Measurements from ENCODE around the gene CLNS1A. TPM values are rescaled to one million over a fixed set of nuclear protein-coding genes. Genes with fewer than 3 reads are reported as not detected.

The CLNS1A gene
- total and polyA plus RNA-seq, 7 donors = 45.5 to 157 (median 90.3) TPM

- DNase-seq = no peak
- intact Hi-C loops (cut with DNase I) = loop anchor here (2.0 kb wide), 1 partner anchor 37 kb away; no protein-coding TSS in a partner anchor
- Histone ChIP-seq H3K4me3 (no peak overlapping the region), H3K27me3 (no peaks in the 10 kb centered on the region), H3K36me3 (no peaks in the 10 kb centered on the region), H3K9me3 (no peaks in the 10 kb centered on the region), H3K4me1 (no peaks in the 10 kb centered on the region), H3K27ac (no peak overlapping the region)
- 93 to 98% methylated on average over 2 of the region's 2 CpGs for WGBS, 2 donors
- TF ChIP-seq POLR2A (IDR thresholded peaks at IDR 0.05) (no peak), EP300 (IDR thresholded peaks at IDR 0.05) (no peak), CTCF (IDR thresholded peaks at IDR 0.05) (no peak), POLR2AphosphoS5 (IDR thresholded peaks at IDR 0.05) (no peak)
These were observed 67.9 kb downstream of the CLNS1A start for GRCh38 chr11:77569676-77570070.

GRCh38 chr11:77568916-77569675 is 68.5 kb downstream of the CLNS1A start:
- Histone ChIP-seq H3K36me3 (no peaks in the 10 kb centered on the region), H3K27ac (no peak overlapping the region), H3K4me3 (no peak overlapping the region), H3K27me3 (no peaks in the 10 kb centered on the region), H3K9me3 (no peaks in the 10 kb centered on the region), H3K4me1 (no peaks in the 10 kb centered on the region)
- DNase-seq = no peak
- intact Hi-C loops (cut with DNase I) = loop anchor here (2.0 kb wide), 1 partner anchor 38 kb away; no protein-coding TSS in a partner anchor
- no peak for TF ChIP-seq POLR2AphosphoS5 (IDR thresholded peaks at IDR 0.05)
- TF ChIP-seq POLR2A (IDR thresholded peaks at IDR 0.05) = no peak
- WGBS, 2 donors = 88 to 93% methylated on average over 3 of the region's 3 CpGs

- H3K9me3 ChIP-seq = no peaks in the 10 kb centered on the region
- no peak overlapping the region for H3K4me3 ChIP-seq
- DNase-seq = no peak
- TF ChIP-seq POLR2AphosphoS5 (IDR thresholded peaks at IDR 0.05) (no peak), POLR2A (IDR thresholded peaks at IDR 0.05) (no peak), CTCF (IDR thresholded peaks at IDR 0.05) (no peak), EP300 (IDR thresholded peaks at IDR 0.05) (no peak)
- no peak overlapping the region for H3K27ac ChIP-seq
- 84 to 90% methylated on average over 4 of the region's 4 CpGs for WGBS, 2 donors
- H3K27me3 ChIP-seq = no peaks in the 10 kb centered on the region
- intact Hi-C loops (cut with DNase I) = loop anchor here (2.0 kb wide), 1 partner anchor 38 kb away; no protein-coding TSS in a partner anchor
- H3K4me1 ChIP-seq = no peaks in the 10 kb centered on the region
- no peaks in the 10 kb centered on the region for H3K36me3 ChIP-seq
These were observed 69.3 kb downstream of the CLNS1A start for GRCh38 chr11:77568306-77568705.

Small RNA genes within 50 kb of the gene (small RNA-seq; reads per million reads assigned to genes)
- 0 reads per million in 3 donors for gene RNU7-59P

Other genes with a start within 250 kb of the CLNS1A start
- gene PAK1, start 163.7 kb downstream of the CLNS1A start, total RNA-seq = 10 to 100 TPM; 24.6 to 43.5 (median 31.0) TPM
- gene PAK1, start 163.7 kb downstream of the CLNS1A start, polyA plus RNA-seq = 10 to 100 TPM; 37.7 to 79.3 (median 57.7) TPM
- under 1 TPM in 3 of 4 donors, not detected in 1; 0.36 to 0.66 (median 0.54) TPM for gene AQP11, start 47.8 kb downstream of the CLNS1A start, total RNA-seq
- 1 to 10 TPM; 1.7 to 2.4 (median 1.8) TPM for gene AQP11, start 47.8 kb downstream of the CLNS1A start, polyA plus RNA-seq
- gene RSF1, start 182.9 kb upstream of the CLNS1A start, total RNA-seq = 10 to 100 TPM; 61.5 to 90.7 (median 75.6) TPM
- 10 to 100 TPM in 2 of 3 donors, 1 to 10 TPM in 1; 9.6 to 14.1 (median 10.2) TPM for gene RSF1, start 182.9 kb upstream of the CLNS1A start, polyA plus RNA-seq
- 10 to 100 TPM; 29.1 to 66.7 (median 43.7) TPM for gene AAMDC, start 183.3 kb upstream of the CLNS1A start, total RNA-seq
- gene AAMDC, start 183.3 kb upstream of the CLNS1A start, polyA plus RNA-seq = 10 to 100 TPM; 36.4 to 85.3 (median 63.6) TPM

All from sigmoid colon (tissue), 7 donors.